Amniotic stem cell (primary cell): ENCODE measurements around the gene PARP1.
"Not testable (repeated sequence)": the region's sequence is repeated elsewhere in the genome, so short reads cannot be mapped to it uniquely, and the experiment has no call there.

Experiments
- DNase-seq: peaks from one replicate; lab custom pipeline; 2025; lab: John Stamatoyannopoulos, UW

PARP1 gene

GRCh38 chr1:226351709-226352108 is 56.2 kb downstream of the PARP1 start:
- DNase-seq: no peak

- no peak for DNase-seq
Measured at GRCh38 chr1:226350519-226350865, 57.4 kb downstream of the PARP1 start.

- DNase-seq: no peak
Measured at GRCh38 chr1:226349801-226350518, 57.9 kb downstream of the PARP1 start.

GRCh38 chr1:226349081-226349480 is 58.8 kb downstream of the PARP1 start:
- DNase-seq: no peak

- DNase-seq: no peak
Measured at GRCh38 chr1:226344441-226345259, 63.2 kb downstream of the PARP1 start.

- no peak for DNase-seq
Measured at GRCh38 chr1:226342656-226343055, 65.2 kb downstream of the PARP1 start.

- DNase-seq: not testable (repeated sequence)
Measured at GRCh38 chr1:226340111-226340510, 67.8 kb downstream of the PARP1 start.

GRCh38 chr1:226337276-226337875 is 70.5 kb downstream of the PARP1 start:
- no peak for DNase-seq

- DNase-seq: no peak
Measured at GRCh38 chr1:226335661-226336060, 72.2 kb downstream of the PARP1 start.

- DNase-seq: no peak
Measured at GRCh38 chr1:226332947-226333346, 74.9 kb downstream of the PARP1 start.

GRCh38 chr1:226329237-226329636 is 78.7 kb downstream of the PARP1 start:
- DNase-seq: no peak

- DNase-seq: no peak
Measured at GRCh38 chr1:226327761-226328162, 80.1 kb downstream of the PARP1 start.

GRCh38 chr1:226325178-226325577 is 82.7 kb downstream of the PARP1 start:
- no peak for DNase-seq

- no peak for DNase-seq
Measured at GRCh38 chr1:226324479-226324878, 83.4 kb downstream of the PARP1 start.

GRCh38 chr1:226322986-226323385 is 84.9 kb downstream of the PARP1 start:
- no peak for DNase-seq

GRCh38 chr1:226320930-226321329 is 87.0 kb downstream of the PARP1 start:
- no peak for DNase-seq

GRCh38 chr1:226318471-226318870 is 89.4 kb downstream of the PARP1 start:
- DNase-seq: no peak

GRCh38 chr1:226314055-226314454 is 93.8 kb downstream of the PARP1 start:
- no peak for DNase-seq

GRCh38 chr1:226312065-226312464 is 95.8 kb downstream of the PARP1 start:
- DNase-seq: no peak

- no peak for DNase-seq
Measured at GRCh38 chr1:226311376-226311775, 96.5 kb downstream of the PARP1 start.
